ENCODE results near the gene DDX41. TPM values are rescaled to one million over a fixed set of nuclear protein-coding genes. Genes with fewer than 3 reads are reported as not detected.

The DDX41 gene
- total and polyA plus RNA-seq, 2 donors (not counting 3 experiments of a cell fraction or from before 2014, with no cell fraction given) = 103 to 118 TPM

GRCh38 chr5:177494346-177495195 lies 22.2 kb downstream of the DDX41 start:
- Histone ChIP-seq H3K9me1 (replicated peaks; ENCODE audit: control insufficient read depth, extremely low read depth, insufficient read depth, low read length) (no peaks in the 10 kb centered on the region), H3K27me3 (ENCODE audit: control insufficient read depth in 2 of 2, insufficient read depth in 2 of 2, low read length in 2 of 2) (no peaks in the 10 kb centered on the region), H3K79me2 (ENCODE audit: control insufficient read depth, insufficient read depth, low read length) (peaks cover 44% of the 10 kb centered on the region), H4K20me1 (replicated peaks; ENCODE audit: control insufficient read depth, extremely low read depth, insufficient read depth, low read length) (no peaks in the 10 kb centered on the region), H3K4me3 (replicated peaks in 1 of 3; ENCODE audit: insufficient read depth in 1 of 3, low read depth in 1 of 3, low read length in 3 of 3) (peak overlapping the region in 1 of 3 experiments; percentile 9), H3K27ac (ENCODE audit: insufficient read depth, low read depth, low read length) (peak overlapping the region; percentile 93), H3K4me1 (ENCODE audit: control insufficient read depth, extremely low read depth, insufficient read depth, low read length) (peaks cover 57% of the 10 kb centered on the region), H2AFZ (ENCODE audit: low read depth, low read length) (no peak overlapping the region), H3K9me3 (replicated peaks; ENCODE audit: control insufficient read depth, insufficient read depth, low read length) (no peaks in the 10 kb centered on the region), H3K4me2 (ENCODE audit: insufficient read depth, low read length) (peak overlapping the region; percentile 70), H3K36me3 (ENCODE audit: control insufficient read depth in 2 of 2, extremely low read depth in 1 of 2, insufficient read depth in 2 of 2, low read length in 2 of 2) (peaks cover 9 to 22% of the 10 kb centered on the region in 2 experiments), H3K9ac (replicated peaks; ENCODE audit: extremely low read depth, insufficient read depth, low read length) (peak overlapping the region; percentile 93)
- peak; percentile 92 for DNase-seq (ENCODE audit: low read depth, low spot score)
- dilution Hi-C loops (cut with MboI; ENCODE audit: extremely low pct_ligation_motif_present, low sequenced_read_pairs) = no loop called here
- peak; percentile 99 for FAIRE-seq
- intact Hi-C loops (cut with micrococcal nuclease) = loop anchor here (1.0 to 10.0 kb wide), 6 partner anchors 38 to 960 kb away; partner anchors contain the start of genes N4BP3 and RNF44
- BruUV-seq (replicated peaks) = no TSS peak
- TF ChIP-seq POLR2AphosphoS5 (IDR thresholded peaks at IDR 0.05; ENCODE audit: insufficient read depth, low read depth, low read length) (peak; percentile 88), MAX (IDR thresholded peaks at IDR 0.05; ENCODE audit: insufficient read depth, insufficient read length) (no peak), JUN (IDR thresholded peaks at IDR 0.05; ENCODE audit: borderline replicate concordance, insufficient read depth, insufficient read length, low read depth) (peak; percentile 71), CTCF (IDR thresholded peaks at IDR 0.05; ENCODE audit: extremely low read depth in 1 of 2, insufficient read depth in 1 of 2, low read depth in 1 of 2, low read length in 2 of 2) (peak; percentile 20 to 46), FOS (IDR thresholded peaks at IDR 0.05; ENCODE audit: borderline replicate concordance, insufficient read depth, low read length) (peak; percentile 72), MYC (IDR thresholded peaks at IDR 0.05; ENCODE audit: low read depth, low read length) (peak; percentile 8), EZH2 (IDR thresholded peaks at IDR 0.05; ENCODE audit: borderline replicate concordance, low read depth, low read length, severe bottlenecking) (no peak)
- ChIA-PET POLR2A (interaction anchor here (1.0 to 1.8 kb wide), 5 partner anchors 14 to 69 kb away, joined by 4 to 10 read pairs (median 4); no protein-coding TSS in a partner anchor), CTCF (interaction anchor here (0.8 to 3.4 kb wide), 11 partner anchors 20 to 124 kb away, joined by 3 to 15 read pairs (median 4); no protein-coding TSS in a partner anchor)

All from endothelial cell of umbilical vein (primary cell).